Skeletal muscle satellite cell (primary cell): ENCODE data around the gene CD2AP.

Experiments
- H3K27me3 ChIP-seq: 2 replicates; pipeline ENCODE4 v1.7.0; 2013; ENCODE audit warnings: low read length; ENCODE audit not compliant: control insufficient read depth, insufficient read depth
- H3K36me3 ChIP-seq: 2 replicates; pipeline ENCODE4 v1.7.0; 2013; ENCODE audit warnings: mild to moderate bottlenecking, control low read depth, low read length; ENCODE audit not compliant: insufficient read depth
- H3K4me1 ChIP-seq: 2 replicates; pipeline ENCODE4 v1.7.0; 2013; ENCODE audit warnings: low read length; ENCODE audit not compliant: control insufficient read depth, insufficient read depth
- H3K4me2 ChIP-seq: 2 replicates; pipeline ENCODE4 v1.7.0; 2013; ENCODE audit warnings: mild to moderate bottlenecking, low read length
- H3K4me3 ChIP-seq: 2 replicates; pipeline ENCODE4 v1.7.0; 2013; ENCODE audit warnings: low read length
- H3K9ac ChIP-seq: 2 replicates; pipeline ENCODE4 v1.7.0; 2013; ENCODE audit warnings: mild to moderate bottlenecking, low read depth, low read length, moderate library complexity
- H3K9me3 ChIP-seq: replicated peaks from 2 replicates; pipeline ENCODE4 v1.7.0; 2013; ENCODE audit warnings: mild to moderate bottlenecking, control low read depth, low read length

The CD2AP gene

GRCh38 chr6:47581591-47581990, 104.0 kb downstream of the CD2AP start:
- H3K4me1 ChIP-seq: no peaks in the 10 kb centered on the region
- H3K9me3 ChIP-seq: no peaks in the 10 kb centered on the region
- H3K9ac ChIP-seq: no peak overlapping the region
- H3K4me2 ChIP-seq: no peak overlapping the region
- H3K27me3 ChIP-seq: no peaks in the 10 kb centered on the region
- no peak overlapping the region for H3K4me3 ChIP-seq
- peaks cover 18% of the 10 kb centered on the region for H3K36me3 ChIP-seq

GRCh38 chr6:47587493-47587892, 109.9 kb downstream of the CD2AP start:
- Histone ChIP-seq H3K4me2 (no peak overlapping the region), H3K27me3 (no peaks in the 10 kb centered on the region), H3K9ac (no peak overlapping the region), H3K9me3 (no peaks in the 10 kb centered on the region), H3K4me1 (peaks cover 7% of the 10 kb centered on the region), H3K36me3 (peaks cover 17% of the 10 kb centered on the region), H3K4me3 (no peak overlapping the region)

GRCh38 chr6:47592131-47592840, 114.7 kb downstream of the CD2AP start:
- peaks cover 6% of the 10 kb centered on the region for H3K4me1 ChIP-seq
- no peak overlapping the region for H3K9ac ChIP-seq
- no peaks in the 10 kb centered on the region for H3K27me3 ChIP-seq
- no peak overlapping the region for H3K4me2 ChIP-seq
- peaks cover 15% of the 10 kb centered on the region for H3K36me3 ChIP-seq
- H3K4me3 ChIP-seq: no peak overlapping the region
- H3K9me3 ChIP-seq: no peaks in the 10 kb centered on the region

GRCh38 chr6:47593979-47594378, 116.4 kb downstream of the CD2AP start:
- Histone ChIP-seq H3K4me3 (no peak overlapping the region), H3K9me3 (no peaks in the 10 kb centered on the region), H3K36me3 (peaks cover 15% of the 10 kb centered on the region), H3K9ac (no peak overlapping the region), H3K27me3 (no peaks in the 10 kb centered on the region), H3K4me2 (no peak overlapping the region), H3K4me1 (no peaks in the 10 kb centered on the region)

- Histone ChIP-seq H3K4me1 (no peaks in the 10 kb centered on the region), H3K36me3 (peaks cover 19% of the 10 kb centered on the region), H3K4me2 (no peak overlapping the region), H3K4me3 (no peak overlapping the region), H3K27me3 (no peaks in the 10 kb centered on the region), H3K9ac (no peak overlapping the region), H3K9me3 (no peaks in the 10 kb centered on the region)
Observed at GRCh38 chr6:47595785-47596184, 118.2 kb downstream of the CD2AP start.

GRCh38 chr6:47598367-47598766, 120.8 kb downstream of the CD2AP start:
- Histone ChIP-seq H3K9ac (no peak overlapping the region), H3K36me3 (peaks cover 19% of the 10 kb centered on the region)

GRCh38 chr6:47599512-47599911, 121.9 kb downstream of the CD2AP start:
- Histone ChIP-seq H3K4me1 (no peaks in the 10 kb centered on the region), H3K4me3 (no peak overlapping the region), H3K9ac (no peak overlapping the region), H3K9me3 (no peaks in the 10 kb centered on the region), H3K27me3 (no peaks in the 10 kb centered on the region), H3K36me3 (peaks cover 19% of the 10 kb centered on the region), H3K4me2 (no peak overlapping the region)

More at GRCh38 chr6:47598367-47598766, 120.8 kb downstream of the CD2AP start:
- Histone ChIP-seq H3K4me1 (no peaks in the 10 kb centered on the region), H3K4me2 (no peak overlapping the region), H3K4me3 (no peak overlapping the region), H3K9me3 (no peaks in the 10 kb centered on the region), H3K27me3 (no peaks in the 10 kb centered on the region)

- no peaks in the 10 kb centered on the region for H3K27me3 ChIP-seq
- H3K9me3 ChIP-seq: no peaks in the 10 kb centered on the region
- H3K4me3 ChIP-seq: no peak overlapping the region
- no peaks in the 10 kb centered on the region for H3K4me1 ChIP-seq
- peaks cover 14% of the 10 kb centered on the region for H3K36me3 ChIP-seq
- H3K4me2 ChIP-seq: no peak overlapping the region
- no peak overlapping the region for H3K9ac ChIP-seq
Observed at GRCh38 chr6:47603227-47603626, 125.6 kb downstream of the CD2AP start.

GRCh38 chr6:47603995-47604394, 126.4 kb downstream of the CD2AP start:
- H3K27me3 ChIP-seq: no peaks in the 10 kb centered on the region
- H3K4me2 ChIP-seq: no peak overlapping the region
- no peaks in the 10 kb centered on the region for H3K4me1 ChIP-seq
- H3K36me3 ChIP-seq: peaks cover 15% of the 10 kb centered on the region
- H3K9me3 ChIP-seq: no peaks in the 10 kb centered on the region
- H3K4me3 ChIP-seq: no peak overlapping the region
- no peak overlapping the region for H3K9ac ChIP-seq

GRCh38 chr6:47621838-47622449, 144.4 kb downstream of the CD2AP start:
- Histone ChIP-seq H3K36me3 (no peaks in the 10 kb centered on the region), H3K27me3 (no peaks in the 10 kb centered on the region), H3K4me1 (no peaks in the 10 kb centered on the region), H3K9ac (no peak overlapping the region), H3K4me2 (no peak overlapping the region), H3K4me3 (no peak overlapping the region), H3K9me3 (no peaks in the 10 kb centered on the region)

- no peaks in the 10 kb centered on the region for H3K36me3 ChIP-seq
- H3K4me2 ChIP-seq: no peak overlapping the region
- no peak overlapping the region for H3K9ac ChIP-seq
- H3K4me3 ChIP-seq: no peak overlapping the region
- H3K27me3 ChIP-seq: no peaks in the 10 kb centered on the region
- no peaks in the 10 kb centered on the region for H3K4me1 ChIP-seq
- no peaks in the 10 kb centered on the region for H3K9me3 ChIP-seq
Observed at GRCh38 chr6:47626782-47627181, 149.2 kb downstream of the CD2AP start.
